ENCODE measurements around the gene RAB4B. TPM values are rescaled to one million over a fixed set of nuclear protein-coding genes. Genes with fewer than 3 reads are reported as not detected.

Gene RAB4B
- total and polyA plus RNA-seq, 2 donors (not counting 1 experiment from before 2014, with no cell fraction given), result 10.6 to 12.8 TPM

- TF ChIP-seq CTCF (conservative IDR thresholded peaks at IDR 0.05 in 1 of 2, IDR thresholded peaks at IDR 0.05 in 1 of 2; ENCODE audit: low read depth in 1 of 2, low read length in 2 of 2) (no peak), EZH2 (IDR thresholded peaks at IDR 0.05; ENCODE audit: low read length, missing control alignments) (no peak)
- Histone ChIP-seq H3K79me2 (ENCODE audit: control insufficient read depth, insufficient read depth, low read length) (peaks cover 45% of the 10 kb centered on the region), H3K4me3 (replicated peaks in 1 of 4; ENCODE audit: control extremely low read depth in 1 of 4, insufficient read depth in 1 of 4, low read depth in 3 of 4, low read length in 4 of 4) (peak within 1 kb of the TSS; percentile 79 to 83 (median 80)), H3K27ac (ENCODE audit: insufficient read depth, low read length) (peak within 1 kb of the TSS; percentile 67), H4K20me1 (ENCODE audit: control insufficient read depth, extremely low read depth, insufficient read depth, low read length) (peaks cover 4% of the 10 kb centered on the region), H3K9ac (ENCODE audit: insufficient read depth, low read length) (peak within 1 kb of the TSS; percentile 79), H3K4me2 (ENCODE audit: extremely low read depth, insufficient read depth, low read length) (peak within 1 kb of the TSS; percentile 92), H2AFZ (ENCODE audit: low read length) (peak within 1 kb of the TSS; percentile 80), H3K27me3 (ENCODE audit: control insufficient read depth, insufficient read depth, low read length) (no peaks in the 10 kb centered on the region), H3K9me3 (ENCODE audit: control insufficient read depth, insufficient read depth, low read depth, low read length) (no peaks in the 10 kb centered on the region), H3K36me3 (ENCODE audit: control insufficient read depth, insufficient read depth, low read length) (peaks cover 18% of the 10 kb centered on the region), H3K4me1 (ENCODE audit: control insufficient read depth, extremely low read depth, insufficient read depth, low read length) (peaks cover 35% of the 10 kb centered on the region)
- DNase-seq (ENCODE audit: low read depth in 2 of 2), result peak; percentile 100
Measured at GRCh38 chr19:40798683-40799557, 20.9 kb downstream of the RAB4B start, which contains the start of gene EGLN2. TSS of gene EGLN2 (plus strand) at chr19:40799191. CDS start at chr19:40800573, 1,382 bp downstream.

- Histone ChIP-seq H3K27ac (ENCODE audit: insufficient read depth, low read length) (peak overlapping the region; percentile 67), H4K20me1 (ENCODE audit: control insufficient read depth, extremely low read depth, insufficient read depth, low read length) (peaks cover 4% of the 10 kb centered on the region), H3K79me2 (ENCODE audit: control insufficient read depth, insufficient read depth, low read length) (peaks cover 53% of the 10 kb centered on the region), H3K9me3 (ENCODE audit: control insufficient read depth, insufficient read depth, low read depth, low read length) (no peaks in the 10 kb centered on the region), H3K4me2 (ENCODE audit: extremely low read depth, insufficient read depth, low read length) (peak overlapping the region; percentile 92), H3K27me3 (ENCODE audit: control insufficient read depth, insufficient read depth, low read length) (no peaks in the 10 kb centered on the region), H3K9ac (ENCODE audit: insufficient read depth, low read length) (peak overlapping the region; percentile 79), H3K4me1 (ENCODE audit: control insufficient read depth, extremely low read depth, insufficient read depth, low read length) (peaks cover 39% of the 10 kb centered on the region), H3K36me3 (ENCODE audit: control insufficient read depth, insufficient read depth, low read length) (peaks cover 20% of the 10 kb centered on the region), H3K4me3 (replicated peaks in 1 of 4; ENCODE audit: control extremely low read depth in 1 of 4, insufficient read depth in 1 of 4, low read depth in 3 of 4, low read length in 4 of 4) (peak overlapping the region; percentile 71 to 83 (median 80)), H2AFZ (ENCODE audit: low read length) (no peak overlapping the region)
- no peak for TF ChIP-seq EZH2 (IDR thresholded peaks at IDR 0.05; ENCODE audit: low read length, missing control alignments)
- TF ChIP-seq CTCF (conservative IDR thresholded peaks at IDR 0.05 in 1 of 2, IDR thresholded peaks at IDR 0.05 in 1 of 2; ENCODE audit: low read depth in 1 of 2, low read length in 2 of 2), result no peak
- no peak for DNase-seq (ENCODE audit: low read depth in 2 of 2)
Measured at GRCh38 chr19:40799558-40800338, 21.7 kb downstream of the RAB4B start.
